ENCODE results near the gene ATP10A.

The ATP10A gene

GRCh38 chr15:25708391-25708790, 154.7 kb downstream of the ATP10A start:
- TF ChIP-seq SPI1 (IDR thresholded peaks at IDR 0.05; ENCODE audit: low read depth, low read length) (no peak), POU2F2 (IDR thresholded peaks at IDR 0.05; ENCODE audit: low read depth, low read length) (no peak)
- no peak for FAIRE-seq

GRCh38 chr15:25707656-25708365, 155.3 kb downstream of the ATP10A start:
- no peak for FAIRE-seq
- TF ChIP-seq TAF1 (IDR thresholded peaks at IDR 0.05; ENCODE audit: low read depth, low read length), result no peak
- TF ChIP-seq PAX5 (IDR thresholded peaks at IDR 0.05; ENCODE audit: insufficient read depth, low read length, severe bottlenecking), result no peak
- TF ChIP-seq POLR2A (IDR thresholded peaks at IDR 0.05; ENCODE audit: low read depth, low read length), result no peak
- TF ChIP-seq POLR2AphosphoS5 (IDR thresholded peaks at IDR 0.05; ENCODE audit: low read depth, low read length), result no peak
- TF ChIP-seq POU2F2 (IDR thresholded peaks at IDR 0.05; ENCODE audit: low read depth, low read length), result no peak
- TF ChIP-seq SPI1 (IDR thresholded peaks at IDR 0.05; ENCODE audit: low read depth, low read length), result no peak
- DNase-seq (ENCODE audit: insufficient read length, low spot score), result no peak

More at GRCh38 chr15:25708391-25708790, 154.7 kb downstream of the ATP10A start:
- no peak for DNase-seq (ENCODE audit: insufficient read length, low spot score)

GRCh38 chr15:25706176-25706955, 156.8 kb downstream of the ATP10A start:
- DNase-seq (ENCODE audit: insufficient read length, low spot score) (no peak), FAIRE-seq (no peak)
- TF ChIP-seq SPI1 (IDR thresholded peaks at IDR 0.05; ENCODE audit: low read depth, low read length) (no peak), POLR2AphosphoS5 (IDR thresholded peaks at IDR 0.05; ENCODE audit: low read depth, low read length) (no peak), PAX5 (IDR thresholded peaks at IDR 0.05; ENCODE audit: insufficient read depth, low read length, severe bottlenecking) (no peak), POU2F2 (IDR thresholded peaks at IDR 0.05; ENCODE audit: low read depth, low read length) (no peak), TAF1 (IDR thresholded peaks at IDR 0.05; ENCODE audit: low read depth, low read length) (no peak), POLR2A (IDR thresholded peaks at IDR 0.05; ENCODE audit: low read depth, low read length) (no peak)

GRCh38 chr15:25705433-25706115, 157.6 kb downstream of the ATP10A start:
- DNase-seq (ENCODE audit: insufficient read length, low spot score) (no peak), FAIRE-seq (no peak)
- no peak for TF ChIP-seq POU2F2 (IDR thresholded peaks at IDR 0.05; ENCODE audit: low read depth, low read length)
- TF ChIP-seq POLR2A (IDR thresholded peaks at IDR 0.05; ENCODE audit: low read depth, low read length), result no peak
- no peak for TF ChIP-seq POLR2AphosphoS5 (IDR thresholded peaks at IDR 0.05; ENCODE audit: low read depth, low read length)
- TF ChIP-seq PAX5 (IDR thresholded peaks at IDR 0.05; ENCODE audit: insufficient read depth, low read length, severe bottlenecking), result no peak
- TF ChIP-seq TAF1 (IDR thresholded peaks at IDR 0.05; ENCODE audit: low read depth, low read length), result no peak
- TF ChIP-seq SPI1 (IDR thresholded peaks at IDR 0.05; ENCODE audit: low read depth, low read length), result no peak

GRCh38 chr15:25703726-25704125, 159.4 kb downstream of the ATP10A start:
- no peak for DNase-seq (ENCODE audit: insufficient read length, low spot score)
- TF ChIP-seq SPI1 (IDR thresholded peaks at IDR 0.05; ENCODE audit: low read depth, low read length) (no peak), POLR2AphosphoS5 (IDR thresholded peaks at IDR 0.05; ENCODE audit: low read depth, low read length) (no peak), PAX5 (IDR thresholded peaks at IDR 0.05; ENCODE audit: insufficient read depth, low read length, severe bottlenecking) (no peak), TAF1 (IDR thresholded peaks at IDR 0.05; ENCODE audit: low read depth, low read length) (no peak), POLR2A (IDR thresholded peaks at IDR 0.05; ENCODE audit: low read depth, low read length) (no peak), POU2F2 (IDR thresholded peaks at IDR 0.05; ENCODE audit: low read depth, low read length) (no peak)
- no peak for FAIRE-seq

- no peak for DNase-seq (ENCODE audit: insufficient read length, low spot score)
- no peak for FAIRE-seq
- TF ChIP-seq TAF1 (IDR thresholded peaks at IDR 0.05; ENCODE audit: low read depth, low read length) (no peak), SPI1 (IDR thresholded peaks at IDR 0.05; ENCODE audit: low read depth, low read length) (no peak), POLR2A (IDR thresholded peaks at IDR 0.05; ENCODE audit: low read depth, low read length) (no peak), PAX5 (IDR thresholded peaks at IDR 0.05; ENCODE audit: insufficient read depth, low read length, severe bottlenecking) (no peak), POU2F2 (IDR thresholded peaks at IDR 0.05; ENCODE audit: low read depth, low read length) (no peak)
Measured at GRCh38 chr15:25701721-25702465, 161.2 kb downstream of the ATP10A start.

GRCh38 chr15:25700916-25701315, 162.2 kb downstream of the ATP10A start:
- TF ChIP-seq POLR2AphosphoS5 (IDR thresholded peaks at IDR 0.05; ENCODE audit: low read depth, low read length), result no peak
- TF ChIP-seq SPI1 (IDR thresholded peaks at IDR 0.05; ENCODE audit: low read depth, low read length), result no peak
- no peak for TF ChIP-seq POU2F2 (IDR thresholded peaks at IDR 0.05; ENCODE audit: low read depth, low read length)
- no peak for TF ChIP-seq POLR2A (IDR thresholded peaks at IDR 0.05; ENCODE audit: low read depth, low read length)
- DNase-seq (ENCODE audit: insufficient read length, low spot score) (no peak), FAIRE-seq (no peak)

- FAIRE-seq (no peak), DNase-seq (ENCODE audit: insufficient read length, low spot score) (no peak)
Measured at GRCh38 chr15:25697586-25697985, 165.5 kb downstream of the ATP10A start.

More at GRCh38 chr15:25697586-25697985, 165.5 kb downstream of the ATP10A start:
- TF ChIP-seq TAF1 (IDR thresholded peaks at IDR 0.05; ENCODE audit: low read depth, low read length), result no peak
- TF ChIP-seq POU2F2 (IDR thresholded peaks at IDR 0.05; ENCODE audit: low read depth, low read length), result no peak
